HG03457 (cell line): ENCODE results near the gene DACT2.
"Not testable (repeated sequence)": the region's sequence is repeated elsewhere in the genome, so short reads cannot be mapped to it uniquely, and the experiment has no call there.

Experiments used
- ATAC-seq: cut with Tn5 transposase; IDR thresholded peaks from one replicate; pipeline ENCODE4 v1.9.1; 2021; ENCODE audit warnings: moderate number of reproducible peaks; ENCODE audit not compliant: unreplicated experiment

Gene DACT2

GRCh38 chr6:168326294-168327261, 7.0 kb upstream of the DACT2 start:
- no peak for ATAC-seq

- no peak for ATAC-seq
These were observed 3.4 kb upstream of the DACT2 start for GRCh38 chr6:168322966-168323365.

GRCh38 chr6:168320634-168321033, 1.1 kb upstream of the DACT2 start:
- ATAC-seq = no peak

- ATAC-seq = no peak
These were observed 848 bp downstream of the DACT2 start for GRCh38 chr6:168318579-168319278.

GRCh38 chr6:168318090-168318489, 1.5 kb downstream of the DACT2 start:
- no peak for ATAC-seq

- no peak for ATAC-seq
These were observed 4.0 kb downstream of the DACT2 start for GRCh38 chr6:168315596-168315995.

GRCh38 chr6:168314948-168315347, 4.6 kb downstream of the DACT2 start:
- ATAC-seq = no peak

GRCh38 chr6:168314021-168314420, 5.6 kb downstream of the DACT2 start:
- no peak for ATAC-seq

GRCh38 chr6:168313431-168314011, 6.1 kb downstream of the DACT2 start:
- ATAC-seq = no peak

- not testable (repeated sequence) for ATAC-seq
These were observed 7.5 kb downstream of the DACT2 start for GRCh38 chr6:168312125-168312507.

GRCh38 chr6:168311410-168312124, 8.0 kb downstream of the DACT2 start:
- ATAC-seq = no peak

- no peak for ATAC-seq
These were observed 8.6 kb downstream of the DACT2 start for GRCh38 chr6:168310945-168311344.

GRCh38 chr6:168310403-168310802, 9.2 kb downstream of the DACT2 start:
- no peak for ATAC-seq

- no peak for ATAC-seq
These were observed 9.6 kb downstream of the DACT2 start for GRCh38 chr6:168309997-168310396.

- no peak for ATAC-seq
These were observed 10.4 kb downstream of the DACT2 start for GRCh38 chr6:168309183-168309582.

- no peak for ATAC-seq
These were observed 11.0 kb downstream of the DACT2 start for GRCh38 chr6:168308390-168309144.

GRCh38 chr6:168307695-168308021, 11.9 kb downstream of the DACT2 start:
- ATAC-seq = no peak

- no peak for ATAC-seq
These were observed 12.4 kb downstream of the DACT2 start for GRCh38 chr6:168307015-168307694.

- no peak for ATAC-seq
These were observed 13.7 kb downstream of the DACT2 start for GRCh38 chr6:168305863-168306262.
